Fibroblast of lung (primary cell): ENCODE data around the gene SRSF5. TPM values are rescaled to one million over a fixed set of nuclear protein-coding genes. Genes with fewer than 3 reads are reported as not detected.

Experiments
- DNase-seq, 2 donors: peaks; one replicate each; pipeline versions ENCODE4 v3.0.0 to v3.0.0-alpha.2; 2010; ENCODE audit warnings: low read depth in 2 of 2
- H2AFZ ChIP-seq: 2 replicates; pipeline ENCODE4 v1.5.1; 2012; ENCODE audit warnings: low read length, control low read depth, inconsistent platforms
- H3K27ac ChIP-seq: 2 replicates; pipeline ENCODE4 v1.5.1; 2011; ENCODE audit warnings: low read length, control low read depth; ENCODE audit not compliant: insufficient read depth
- H3K27me3 ChIP-seq: 2 replicates; pipeline ENCODE4 v1.5.1; 2011; ENCODE audit warnings: mild to moderate bottlenecking, low read length; ENCODE audit not compliant: control insufficient read depth, insufficient read depth
- H3K36me3 ChIP-seq: 2 replicates; pipeline ENCODE4 v1.5.1; 2011; ENCODE audit warnings: low read length; ENCODE audit not compliant: control insufficient read depth, insufficient read depth
- H3K4me1 ChIP-seq: 2 replicates; pipeline ENCODE4 v1.5.1; 2011; ENCODE audit warnings: low read length; ENCODE audit not compliant: control insufficient read depth, insufficient read depth; ENCODE audit errors: extremely low read depth
- H3K4me2 ChIP-seq: 2 replicates; pipeline ENCODE4 v1.5.1; 2011; ENCODE audit warnings: low read length, control low read depth; ENCODE audit not compliant: insufficient read depth; ENCODE audit errors: extremely low read depth
- H3K4me3 ChIP-seq, 4 experiments: fragments of 200-600 bp in 1 of 4; sonication (generic) in 1 of 4; replicated peaks in 1 of 4; 2 replicates each; pipeline ENCODE4 v1.5.1; 2011 to 2016; ENCODE audit warnings: low read length in 4 of 4, low read depth in 3 of 4, mild to moderate bottlenecking in 3 of 4, control low read depth in 2 of 4, inconsistent platforms in 1 of 4, mixed read lengths in 1 of 4; ENCODE audit not compliant: insufficient read depth in 1 of 4; ENCODE audit errors: control extremely low read depth in 1 of 4
- H3K79me2 ChIP-seq: 2 replicates; pipeline ENCODE4 v1.5.1; 2012; ENCODE audit warnings: mild to moderate bottlenecking, low read length, inconsistent platforms; ENCODE audit not compliant: control insufficient read depth, insufficient read depth
- H3K9ac ChIP-seq: 2 replicates; pipeline ENCODE4 v1.5.1; 2011; ENCODE audit warnings: mild to moderate bottlenecking, low read length, control low read depth; ENCODE audit not compliant: insufficient read depth
- H3K9me3 ChIP-seq: 2 replicates; pipeline ENCODE4 v1.5.1; 2012; ENCODE audit warnings: low read depth, low read length; ENCODE audit not compliant: control insufficient read depth, insufficient read depth
- H4K20me1 ChIP-seq: 2 replicates; pipeline ENCODE4 v1.5.1; 2011; ENCODE audit warnings: low read length; ENCODE audit not compliant: control insufficient read depth, insufficient read depth; ENCODE audit errors: extremely low read depth
- EZH2 ChIP-seq: IDR thresholded peaks from 2 replicates; pipeline ENCODE4 v1.5.1; 2012; ENCODE audit warnings: low read length, control low read depth, mild to moderate bottlenecking; ENCODE audit errors: missing control alignments
- polyA plus RNA-seq, 2 donors: library from polyadenylated mRNA; depleted of rRNA in 1 of 2; stranded (reverse) in 1 of 2; unstranded in 1 of 2; fragments of >200 nt; gene quantifications; 2 replicates each; pipeline ENCODE4 v1.2.1, GENCODE V29; 2011 to 2012; ENCODE audit warnings: missing spikeins in 1 of 2
- total RNA-seq: library from RNA; depleted of rRNA; stranded (reverse); fragments of >200 nt; gene quantifications from 2 replicates; pipeline ENCODE4 v1.2.1, GENCODE V29; 2014
- TF ChIP-seq, protein P1 (sequence below), 2 donors: IDR thresholded peaks in 1 of 2; conservative IDR thresholded peaks in 1 of 2; 1 replicate in 1 of 2; 2 replicates in 1 of 2; pipeline ENCODE4 v1.5.1; 2011 to 2012; ENCODE audit warnings: low read length in 2 of 2, control low read depth in 1 of 2, inconsistent platforms in 1 of 2, low read depth in 1 of 2, mild to moderate bottlenecking in 1 of 2

SRSF5 gene
- total and polyA plus RNA-seq, 2 donors (not counting 1 experiment from before 2014, with no cell fraction given) = 141 to 283 TPM

DNA sequence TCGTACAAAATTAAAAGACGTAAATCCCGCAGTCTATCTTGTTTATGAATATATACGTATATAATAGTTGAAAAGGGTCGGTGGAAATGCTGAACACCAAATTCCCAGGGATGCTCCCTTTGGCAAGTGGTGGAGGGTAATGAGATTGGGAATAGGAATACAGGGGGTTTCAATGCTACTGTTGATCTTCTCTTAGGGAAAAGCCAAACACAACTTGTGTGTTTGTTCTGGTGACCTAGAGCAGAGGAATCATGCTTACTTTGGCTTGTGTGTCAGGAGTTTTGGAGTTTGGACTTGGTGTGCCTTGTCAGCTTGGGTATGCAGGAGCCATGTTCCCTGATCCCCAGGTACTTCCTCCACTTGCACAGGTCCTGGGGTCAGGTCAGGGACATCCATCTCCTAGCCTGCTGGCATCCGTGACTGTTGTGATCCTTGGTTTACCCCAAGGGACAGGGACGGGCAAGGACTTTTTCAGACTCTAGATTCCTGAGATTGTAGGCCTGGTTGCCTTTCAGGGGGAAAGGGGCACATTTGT lies 26.0 kb downstream of the SRSF5 start:
- H3K27me3 ChIP-seq = peaks cover 3% of the 10 kb centered on the region
- no peak for TF ChIP-seq EZH2
- TF ChIP-seq, protein P1, sequence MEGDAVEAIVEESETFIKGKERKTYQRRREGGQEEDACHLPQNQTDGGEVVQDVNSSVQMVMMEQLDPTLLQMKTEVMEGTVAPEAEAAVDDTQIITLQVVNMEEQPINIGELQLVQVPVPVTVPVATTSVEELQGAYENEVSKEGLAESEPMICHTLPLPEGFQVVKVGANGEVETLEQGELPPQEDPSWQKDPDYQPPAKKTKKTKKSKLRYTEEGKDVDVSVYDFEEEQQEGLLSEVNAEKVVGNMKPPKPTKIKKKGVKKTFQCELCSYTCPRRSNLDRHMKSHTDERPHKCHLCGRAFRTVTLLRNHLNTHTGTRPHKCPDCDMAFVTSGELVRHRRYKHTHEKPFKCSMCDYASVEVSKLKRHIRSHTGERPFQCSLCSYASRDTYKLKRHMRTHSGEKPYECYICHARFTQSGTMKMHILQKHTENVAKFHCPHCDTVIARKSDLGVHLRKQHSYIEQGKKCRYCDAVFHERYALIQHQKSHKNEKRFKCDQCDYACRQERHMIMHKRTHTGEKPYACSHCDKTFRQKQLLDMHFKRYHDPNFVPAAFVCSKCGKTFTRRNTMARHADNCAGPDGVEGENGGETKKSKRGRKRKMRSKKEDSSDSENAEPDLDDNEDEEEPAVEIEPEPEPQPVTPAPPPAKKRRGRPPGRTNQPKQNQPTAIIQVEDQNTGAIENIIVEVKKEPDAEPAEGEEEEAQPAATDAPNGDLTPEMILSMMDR (conservative IDR thresholded peaks at IDR 0.05 in 1 of 2, IDR thresholded peaks at IDR 0.05 in 1 of 2; ENCODE audit: low read depth in 1 of 2, low read length in 2 of 2) = no peak

DNA sequence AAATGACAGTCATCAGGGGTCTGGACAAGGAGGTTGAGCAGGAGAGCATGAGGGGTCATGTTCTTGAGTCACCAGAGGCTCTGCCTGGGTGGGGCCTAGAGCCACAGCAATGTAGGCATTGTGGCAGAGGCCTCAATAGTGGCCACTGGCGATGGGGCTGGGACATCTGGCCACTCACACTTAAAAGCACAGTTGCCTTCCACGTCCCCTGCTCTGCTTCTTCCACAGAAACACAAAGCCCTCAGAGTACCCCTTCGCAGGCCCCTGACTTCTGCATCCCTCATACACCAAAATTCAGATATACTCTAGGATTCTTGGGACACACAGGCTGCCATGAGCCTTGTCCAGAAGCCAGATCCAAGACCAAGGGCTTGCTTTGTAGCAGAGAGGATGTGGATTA lies 27.8 kb downstream of the SRSF5 start:
- no peak overlapping the region for H2AFZ ChIP-seq
- H3K4me1 ChIP-seq = no peaks in the 10 kb centered on the region
- no peaks in the 10 kb centered on the region for H3K9me3 ChIP-seq
- H3K4me2 ChIP-seq = no peak overlapping the region
- H4K20me1 ChIP-seq = no peaks in the 10 kb centered on the region
- H3K27me3 ChIP-seq = peaks cover 3% of the 10 kb centered on the region
- no peaks in the 10 kb centered on the region for H3K79me2 ChIP-seq
- H3K9ac ChIP-seq = no peak overlapping the region
- H3K4me3 ChIP-seq = no peak overlapping the region
- TF ChIP-seq, protein P1 (conservative IDR thresholded peaks at IDR 0.05 in 1 of 2, IDR thresholded peaks at IDR 0.05 in 1 of 2; ENCODE audit: low read depth in 1 of 2, low read length in 2 of 2) = no peak
- no peak for TF ChIP-seq EZH2
- H3K36me3 ChIP-seq = no peaks in the 10 kb centered on the region
- H3K27ac ChIP-seq = no peak overlapping the region
- DNase-seq = no peak

More for the DNA sequence above, 26.0 kb downstream of the SRSF5 start:
- H2AFZ ChIP-seq = no peak overlapping the region
- no peaks in the 10 kb centered on the region for H3K9me3 ChIP-seq
- no peak overlapping the region for H3K4me3 ChIP-seq
- H3K4me2 ChIP-seq = no peak overlapping the region
- H3K79me2 ChIP-seq = no peaks in the 10 kb centered on the region
- H4K20me1 ChIP-seq = no peaks in the 10 kb centered on the region
- no peak overlapping the region for H3K9ac ChIP-seq
- no peak overlapping the region for H3K27ac ChIP-seq
- no peaks in the 10 kb centered on the region for H3K4me1 ChIP-seq
- H3K36me3 ChIP-seq = no peaks in the 10 kb centered on the region
- DNase-seq = no peak

DNA sequence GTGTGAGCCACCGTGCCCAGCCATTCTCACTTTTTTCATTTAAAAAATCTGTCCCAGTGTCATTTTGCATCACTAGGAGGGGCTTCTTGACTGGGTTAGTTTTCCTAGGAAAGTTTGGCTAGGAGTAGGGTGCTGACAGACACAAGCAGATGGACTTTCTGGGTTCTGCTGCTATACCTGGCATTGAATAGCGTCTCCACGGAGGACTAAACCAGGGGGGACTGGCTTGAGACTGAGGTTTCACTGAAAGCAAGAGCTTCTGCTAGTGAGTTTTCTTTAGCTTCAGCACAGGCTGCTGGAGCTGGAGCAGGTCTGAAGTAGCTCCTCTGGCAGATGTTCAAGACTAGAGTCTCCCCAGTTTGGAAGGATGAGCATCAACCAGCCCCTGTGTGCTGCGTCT lies 28.7 kb downstream of the SRSF5 start:
- Histone ChIP-seq H3K36me3 (no peaks in the 10 kb centered on the region), H2AFZ (no peak overlapping the region), H3K9ac (no peak overlapping the region), H3K27ac (no peak overlapping the region), H3K4me3 (no peak overlapping the region), H3K27me3 (peaks cover 3% of the 10 kb centered on the region), H3K4me2 (no peak overlapping the region), H3K79me2 (no peaks in the 10 kb centered on the region), H3K9me3 (no peaks in the 10 kb centered on the region), H4K20me1 (no peaks in the 10 kb centered on the region), H3K4me1 (no peaks in the 10 kb centered on the region)
- no peak for DNase-seq
- TF ChIP-seq EZH2 = no peak
- TF ChIP-seq, protein P1 (conservative IDR thresholded peaks at IDR 0.05 in 1 of 2, IDR thresholded peaks at IDR 0.05 in 1 of 2; ENCODE audit: low read depth in 1 of 2, low read length in 2 of 2) = no peak
